ENCODE data around the gene IMP4.

Gene IMP4

GRCh38 chr2:130336150-130336876 is 6.4 kb upstream of the IMP4 start:
- TF ChIP-seq EZH2phosphoT487 (conservative IDR thresholded peaks at IDR 0.05; ENCODE audit: low read length) (no peak), CTCF (IDR thresholded peaks at IDR 0.05; ENCODE audit: insufficient read depth, low read length, poor library complexity, severe bottlenecking) (no peak)
- Histone ChIP-seq H3K4me3 (ENCODE audit: insufficient read depth, low read length, poor library complexity, severe bottlenecking) (no peak overlapping the region), H3K27me3 (ENCODE audit: low read length) (no peaks in the 10 kb centered on the region), H3K4me2 (ENCODE audit: low read depth, low read length, poor library complexity, severe bottlenecking) (peak overlapping the region; percentile 15), H3K9me3 (ENCODE audit: insufficient read depth, low read length) (no peaks in the 10 kb centered on the region), H3K27ac (ENCODE audit: low read depth, low read length) (no peak overlapping the region), H3K79me2 (ENCODE audit: insufficient read depth, low read length) (no peaks in the 10 kb centered on the region), H3K9ac (ENCODE audit: low read length) (no peak overlapping the region), H4K20me1 (ENCODE audit: low read depth, low read length) (no peaks in the 10 kb centered on the region), H3F3A (ENCODE audit: insufficient read depth) (no peaks in the 10 kb centered on the region), H2AFZ (ENCODE audit: low read depth, low read length, severe bottlenecking) (no peak overlapping the region), H3K9me2 (replicated peaks; ENCODE audit: insufficient read depth, low read length) (no peaks in the 10 kb centered on the region), H3K36me3 (ENCODE audit: low read length) (no peaks in the 10 kb centered on the region)

DNA sequence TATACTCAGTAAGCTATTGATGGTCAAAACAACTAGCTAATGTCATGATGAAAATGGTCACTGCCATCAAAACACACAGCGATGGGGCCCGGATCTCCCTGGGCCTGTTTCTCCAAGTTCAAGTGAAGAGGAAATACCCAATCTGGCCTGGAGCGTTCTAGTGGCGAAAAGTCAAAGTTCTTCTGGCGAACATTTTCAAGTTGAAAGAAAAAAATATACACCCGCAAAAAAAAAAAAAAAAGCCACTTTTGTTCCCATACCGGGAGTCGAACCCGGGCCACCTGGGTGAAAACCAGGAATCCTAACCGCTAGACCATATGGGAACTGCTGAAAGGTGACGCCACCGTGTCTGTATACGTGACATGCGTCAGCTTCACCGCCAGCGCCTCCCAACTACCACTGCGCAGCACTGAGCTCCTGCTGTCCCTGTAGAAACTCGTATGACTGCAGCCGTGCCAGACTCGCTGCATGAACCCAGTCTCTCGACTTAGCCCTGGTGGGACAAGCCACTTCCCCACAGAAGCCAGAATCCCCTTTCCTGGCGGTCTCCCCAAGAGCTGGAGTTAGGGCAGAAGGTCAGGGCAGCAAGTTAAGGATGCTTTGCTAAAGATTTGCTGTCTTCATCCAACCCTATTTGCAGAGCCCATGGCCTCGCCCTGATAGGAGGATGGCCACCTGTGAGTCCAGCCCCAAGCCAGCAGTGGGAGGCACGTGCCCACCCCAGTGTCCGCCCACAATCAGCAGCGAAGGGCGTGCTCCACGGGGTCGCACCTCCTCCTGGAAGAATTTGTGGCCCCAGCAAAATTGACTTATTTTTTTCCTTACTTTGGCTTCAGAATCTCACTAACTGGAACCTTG is 5.6 kb upstream of the IMP4 start:
- Histone ChIP-seq H2AFZ (ENCODE audit: low read depth, low read length, severe bottlenecking) (no peak overlapping the region), H3K9me2 (replicated peaks; ENCODE audit: insufficient read depth, low read length) (no peaks in the 10 kb centered on the region)

GRCh38 chr2:130337735-130338325 is 4.9 kb upstream of the IMP4 start:
- H3K9me2 ChIP-seq (replicated peaks; ENCODE audit: insufficient read depth, low read length), result no peaks in the 10 kb centered on the region
- H3K27ac ChIP-seq (ENCODE audit: low read depth, low read length), result no peak overlapping the region
- no peak overlapping the region for H3K4me3 ChIP-seq (ENCODE audit: insufficient read depth, low read length, poor library complexity, severe bottlenecking)
- H3K36me3 ChIP-seq (ENCODE audit: low read length), result no peaks in the 10 kb centered on the region
- H2AFZ ChIP-seq (ENCODE audit: low read depth, low read length, severe bottlenecking), result no peak overlapping the region
- no peaks in the 10 kb centered on the region for H3F3A ChIP-seq (ENCODE audit: insufficient read depth)
- H3K27me3 ChIP-seq (ENCODE audit: low read length), result no peaks in the 10 kb centered on the region
- H3K9ac ChIP-seq (ENCODE audit: low read length), result no peak overlapping the region
- H4K20me1 ChIP-seq (ENCODE audit: low read depth, low read length), result no peaks in the 10 kb centered on the region
- TF ChIP-seq CTCF (IDR thresholded peaks at IDR 0.05; ENCODE audit: insufficient read depth, low read length, poor library complexity, severe bottlenecking) (no peak), EZH2phosphoT487 (conservative IDR thresholded peaks at IDR 0.05; ENCODE audit: low read length) (no peak)
- no peak overlapping the region for H3K4me2 ChIP-seq (ENCODE audit: low read depth, low read length, poor library complexity, severe bottlenecking)
- peaks cover under 1% of the 10 kb centered on the region; the same call in 1 of the 2 replicates for H3K79me2 ChIP-seq (ENCODE audit: insufficient read depth, low read length)
- H3K9me3 ChIP-seq (ENCODE audit: insufficient read depth, low read length), result no peaks in the 10 kb centered on the region

More for the DNA sequence above, 5.6 kb upstream of the IMP4 start:
- Histone ChIP-seq H3K9me3 (ENCODE audit: insufficient read depth, low read length) (no peaks in the 10 kb centered on the region), H4K20me1 (ENCODE audit: low read depth, low read length) (no peaks in the 10 kb centered on the region), H3K9ac (ENCODE audit: low read length) (no peak overlapping the region), H3K27me3 (ENCODE audit: low read length) (no peaks in the 10 kb centered on the region), H3K4me3 (ENCODE audit: insufficient read depth, low read length, poor library complexity, severe bottlenecking) (no peak overlapping the region), H3K79me2 (ENCODE audit: insufficient read depth, low read length) (no peaks in the 10 kb centered on the region), H3K36me3 (ENCODE audit: low read length) (no peaks in the 10 kb centered on the region), H3K4me2 (ENCODE audit: low read depth, low read length, poor library complexity, severe bottlenecking) (peak overlapping the region; percentile 15), H3K27ac (ENCODE audit: low read depth, low read length) (no peak overlapping the region), H3F3A (ENCODE audit: insufficient read depth) (no peaks in the 10 kb centered on the region)
- no peak for TF ChIP-seq EZH2phosphoT487 (conservative IDR thresholded peaks at IDR 0.05; ENCODE audit: low read length)
- no peak for TF ChIP-seq CTCF (IDR thresholded peaks at IDR 0.05; ENCODE audit: insufficient read depth, low read length, poor library complexity, severe bottlenecking)

Measured in SU-DHL-6 (cell line).